Measurements from ENCODE around the gene TIMM13.

The TIMM13 gene

GRCh38 chr19:2454962-2455850, 27.8 kb upstream of the TIMM13 start:
- DNase-seq: no peak

GRCh38 chr19:2454199-2454961, 27.0 kb upstream of the TIMM13 start:
- no peak for DNase-seq

- DNase-seq: no peak
Measured at GRCh38 chr19:2453431-2454025, 26.1 kb upstream of the TIMM13 start.

GRCh38 chr19:2451741-2452140, 24.4 kb upstream of the TIMM13 start:
- DNase-seq: no peak

- no peak for DNase-seq
Measured at GRCh38 chr19:2451138-2451537, 23.8 kb upstream of the TIMM13 start.

GRCh38 chr19:2449019-2449418, 21.6 kb upstream of the TIMM13 start:
- DNase-seq: no peak

GRCh38 chr19:2446381-2446780, 19.0 kb upstream of the TIMM13 start:
- no peak for DNase-seq

GRCh38 chr19:2444251-2445002, 17.0 kb upstream of the TIMM13 start:
- no peak for DNase-seq

- DNase-seq: no peak
Measured at GRCh38 chr19:2443785-2444182, 16.4 kb upstream of the TIMM13 start.

- no peak for DNase-seq
Measured at GRCh38 chr19:2443116-2443784, 15.9 kb upstream of the TIMM13 start.

GRCh38 chr19:2441096-2441752, 13.8 kb upstream of the TIMM13 start:
- no peak for DNase-seq

GRCh38 chr19:2440515-2440914, 13.1 kb upstream of the TIMM13 start:
- no peak for DNase-seq

- no peak for DNase-seq
Measured at GRCh38 chr19:2438178-2438577, 10.8 kb upstream of the TIMM13 start.

- no peak for DNase-seq
Measured at GRCh38 chr19:2436926-2437325, 9.5 kb upstream of the TIMM13 start.

- no peak for DNase-seq
Measured at GRCh38 chr19:2436384-2436783, 9.0 kb upstream of the TIMM13 start.

GRCh38 chr19:2434721-2435265, 7.4 kb upstream of the TIMM13 start:
- no peak for DNase-seq

GRCh38 chr19:2434267-2434666, 6.9 kb upstream of the TIMM13 start:
- DNase-seq: no peak

GRCh38 chr19:2433854-2434253, 6.5 kb upstream of the TIMM13 start:
- DNase-seq: no peak

GRCh38 chr19:2432131-2432848, 4.9 kb upstream of the TIMM13 start:
- no peak for DNase-seq

GRCh38 chr19:2431318-2432055, 4.1 kb upstream of the TIMM13 start:
- DNase-seq: no peak
